Astrocyte of the cerebellum (primary cell): ENCODE measurements around the gene OR14J1.
"Not testable (repeated sequence)": the region's sequence is repeated elsewhere in the genome, so short reads cannot be mapped to it uniquely, and the experiment has no call there.

Experiments used
- DNase-seq: peaks from one replicate; pipeline ENCODE4 v3.0.0-alpha.2; 2011; ENCODE audit warnings: low read depth
- H3K4me3 ChIP-seq: 2 replicates; pipeline ENCODE4 v1.5.1; 2011; ENCODE audit warnings: mild to moderate bottlenecking, low read depth, low read length, moderate library complexity
- CTCF ChIP-seq: IDR thresholded peaks from 2 replicates; pipeline ENCODE4 v1.5.1; 2012; ENCODE audit warnings: low read length, low read depth, moderate library complexity, mild to moderate bottlenecking; ENCODE audit errors: missing control alignments
- in situ Hi-C: cut with HindIII; loops from 2 replicates; pipeline ENCODE4 v1.10.0; 2017; ENCODE audit warnings: low sequenced_read_pairs

Gene OR14J1

GRCh38 chr6:29295623-29296022, 5.9 kb upstream of the OR14J1 start:
- no peak for TF ChIP-seq CTCF
- in situ Hi-C loops, result no loop called here
- H3K4me3 ChIP-seq, result no peak overlapping the region
- DNase-seq, result no peak

- no peak for DNase-seq
- TF ChIP-seq CTCF, result no peak
- H3K4me3 ChIP-seq, result no peak overlapping the region
- in situ Hi-C loops, result no loop called here
Measured at GRCh38 chr6:29319931-29320330, 18.4 kb downstream of the OR14J1 start.

- in situ Hi-C loops, H3K4me3 ChIP-seq, DNase-seq: not testable (repeated sequence)
Measured at GRCh38 chr6:29323332-29323731, 21.8 kb downstream of the OR14J1 start.

GRCh38 chr6:29325777-29326176, 24.3 kb downstream of the OR14J1 start:
- TF ChIP-seq CTCF, result no peak
- no peak for DNase-seq
- in situ Hi-C loops, result no loop called here
- H3K4me3 ChIP-seq, result no peak overlapping the region

GRCh38 chr6:29332676-29333075, 31.2 kb downstream of the OR14J1 start:
- H3K4me3 ChIP-seq, result no peak overlapping the region
- TF ChIP-seq CTCF, result no peak
- DNase-seq, result no peak
- in situ Hi-C loops, result no loop called here

- no peak for DNase-seq
- no peak overlapping the region for H3K4me3 ChIP-seq
- in situ Hi-C loops, result no loop called here
Measured at GRCh38 chr6:29336269-29336668, 34.8 kb downstream of the OR14J1 start.

GRCh38 chr6:29345380-29345779, 43.9 kb downstream of the OR14J1 start:
- in situ Hi-C loops, result no loop called here
- no peak overlapping the region for H3K4me3 ChIP-seq
- TF ChIP-seq CTCF, result no peak
- DNase-seq, result no peak

More at GRCh38 chr6:29336269-29336668, 34.8 kb downstream of the OR14J1 start:
- no peak for TF ChIP-seq CTCF

- in situ Hi-C loops, DNase-seq, H3K4me3 ChIP-seq: not testable (repeated sequence)
Measured at GRCh38 chr6:29349348-29349747, 47.8 kb downstream of the OR14J1 start.
